ENCODE results near the gene CMSS1.

GRCh38 chr3:100225193-100225592 lies 407.5 kb downstream of the CMSS1 start:
- no peak for TF ChIP-seq ZNF121 (tag by site-specific recombination; IDR thresholded peaks at IDR 0.05)
- TF ChIP-seq KLF10 (tag by site-specific recombination; IDR thresholded peaks at IDR 0.05): no peak
- no peak for TF ChIP-seq GFI1B (tag by site-specific recombination; IDR thresholded peaks at IDR 0.05)
- no peak for TF ChIP-seq CTCF (tag by site-specific recombination; IDR thresholded peaks at IDR 0.05)
- no peak for TF ChIP-seq HOXC10 (CRISPR knock-in tag; IDR thresholded peaks at IDR 0.05)
- TF ChIP-seq ZNF202 (tag by site-specific recombination; IDR thresholded peaks at IDR 0.05; ENCODE audit: borderline replicate concordance): no peak
- no peak for TF ChIP-seq ZFP69B (tag by site-specific recombination; IDR thresholded peaks at IDR 0.05)
